Lung (tissue), 12 donors: ENCODE data around the gene COL11A2. TPM values are rescaled to one million over a fixed set of nuclear protein-coding genes. Genes with fewer than 3 reads are reported as not detected.

Experiments used
- ATAC-seq: fragments of 200-7000 bp; cut with Tn5 transposase; one replicate; pipeline ENCODE4 v1.9.1; 2020; ENCODE audit warnings: moderate number of reproducible peaks; ENCODE audit not compliant: insufficient read depth, low FRiP score
- DNase-seq, 3 donors: peaks; one replicate each; pipeline ENCODE4 v3.0.0-alpha.2; 2013 to 2017
- H3K27ac ChIP-seq, 2 donors: one replicate each; pipeline ENCODE4 v1.5.1; 2013; ENCODE audit warnings: mild to moderate bottlenecking in 2 of 2, moderate library complexity in 2 of 2, control low read depth in 1 of 2, inconsistent platforms in 1 of 2, low read depth in 1 of 2, low read length in 1 of 2
- H3K27me3 ChIP-seq, 3 donors: one replicate each; pipeline ENCODE4 v1.5.1; 2013; ENCODE audit warnings: low read length in 2 of 3; ENCODE audit not compliant: control insufficient read depth in 3 of 3, insufficient read depth in 3 of 3
- H3K36me3 ChIP-seq, 4 donors: one replicate each; pipeline ENCODE4 v1.5.1; 2013; ENCODE audit warnings: low read length in 4 of 4, mild to moderate bottlenecking in 1 of 4, moderate library complexity in 1 of 4; ENCODE audit not compliant: control insufficient read depth in 4 of 4, insufficient read depth in 4 of 4
- H3K4me1 ChIP-seq, 5 donors: one replicate each; pipeline ENCODE4 v1.5.1; 2013; ENCODE audit warnings: low read length in 5 of 5, mild to moderate bottlenecking in 2 of 5, moderate library complexity in 1 of 5; ENCODE audit not compliant: control insufficient read depth in 5 of 5, insufficient read depth in 5 of 5
- H3K4me3 ChIP-seq: one replicate; pipeline ENCODE4 v1.5.1; 2013; ENCODE audit warnings: mild to moderate bottlenecking, control low read depth, moderate library complexity
- H3K9ac ChIP-seq, 2 donors: one replicate each; pipeline ENCODE4 v1.5.1; 2013; ENCODE audit warnings: low read length in 2 of 2, control low read depth in 1 of 2; ENCODE audit not compliant: insufficient read depth in 1 of 2
- H3K9me3 ChIP-seq, 4 donors: one replicate each; pipeline ENCODE4 v1.5.1; 2013; ENCODE audit warnings: low read length in 3 of 4, mild to moderate bottlenecking in 1 of 4, moderate library complexity in 1 of 4; ENCODE audit not compliant: control insufficient read depth in 4 of 4, insufficient read depth in 3 of 4
- CTCF ChIP-seq: IDR thresholded peaks from 2 replicates; pipeline ENCODE4 v1.5.1; 2012; ENCODE audit warnings: mild to moderate bottlenecking; ENCODE audit errors: control extremely low read depth, extremely low read depth
- WGBS, 2 donors: extraction: QIAGEN DNeasy Blood & Tissue Kit; methylation state at CpG; one replicate each; pipeline ENCODE4 v1.1.7; 2013; 5-methylcytosine and 5-hydroxymethylcytosine counted together
- polyA plus RNA-seq, 2 donors: library from polyadenylated mRNA; stranded (reverse); fragments of 200-250 nt; gene quantifications; one replicate each; pipeline ENCODE4 v1.2.1, GENCODE V29; 2013
- total RNA-seq, 2 donors: library from RNA; depleted of rRNA in 1 of 2; stranded (reverse); fragments of >200 nt in 1 of 2; gene quantifications; one replicate each; pipeline ENCODE4 v1.2.1, GENCODE V29; 2014 to 2021
- donor health status: control.
- donor health status: control.
- donor health status: Bipolar disorder and iron deficiency.
- donor health status: healthy.
- donor health status: DM: yes; HTN: yes; CAD: no.

COL11A2 gene
- total and polyA plus RNA-seq, 4 donors, result 0.32 to 2.4 (median 0.90) TPM

- Histone ChIP-seq H3K9me3 (no peaks in the 10 kb centered on the region), H3K27me3 (no peaks in the 10 kb centered on the region), H3K36me3 (no peaks in the 10 kb centered on the region), H3K27ac (no peak overlapping the region), H3K4me1 (no peaks in the 10 kb centered on the region), H3K9ac (no peak overlapping the region), H3K4me3 (no peak overlapping the region)
- no peak for TF ChIP-seq CTCF
- 92 to 93% methylated on average over 4 of the region's 4 CpGs for WGBS, 2 donors
- DNase-seq (no peak), ATAC-seq (no peak)
These were observed 17.5 kb downstream of the COL11A2 start for GRCh38 chr6:33174784-33175183.

- WGBS, 2 donors, result 68 to 74% methylated on average over 9 to 11 of the region's 11 CpGs
- Histone ChIP-seq H3K9ac (no peak overlapping the region), H3K27me3 (no peaks in the 10 kb centered on the region), H3K27ac (no peak overlapping the region), H3K4me1 (no peaks in the 10 kb centered on the region), H3K36me3 (no peaks in the 10 kb centered on the region), H3K9me3 (no peaks in the 10 kb centered on the region), H3K4me3 (no peak overlapping the region)
- DNase-seq, result no peak
- no peak for TF ChIP-seq CTCF
- ATAC-seq, result no peak
These were observed 18.6 kb downstream of the COL11A2 start for GRCh38 chr6:33173535-33174180.

- H3K4me1 ChIP-seq, result no peaks in the 10 kb centered on the region
- peak; percentile 4 for TF ChIP-seq CTCF
- DNase-seq (no peak), ATAC-seq (no peak)
- H3K36me3 ChIP-seq, result no peaks in the 10 kb centered on the region
- no peaks in the 10 kb centered on the region for H3K9me3 ChIP-seq
- no peak overlapping the region for H3K9ac ChIP-seq
- 68 to 76% methylated on average over 16 of the region's 16 CpGs for WGBS, 2 donors
- H3K27me3 ChIP-seq, result no peaks in the 10 kb centered on the region
- H3K27ac ChIP-seq, result no peak overlapping the region
- H3K4me3 ChIP-seq, result no peak overlapping the region
These were observed 19.4 kb downstream of the COL11A2 start for GRCh38 chr6:33172688-33173534.
